Measurements from ENCODE around the gene DISC1.

DNA sequence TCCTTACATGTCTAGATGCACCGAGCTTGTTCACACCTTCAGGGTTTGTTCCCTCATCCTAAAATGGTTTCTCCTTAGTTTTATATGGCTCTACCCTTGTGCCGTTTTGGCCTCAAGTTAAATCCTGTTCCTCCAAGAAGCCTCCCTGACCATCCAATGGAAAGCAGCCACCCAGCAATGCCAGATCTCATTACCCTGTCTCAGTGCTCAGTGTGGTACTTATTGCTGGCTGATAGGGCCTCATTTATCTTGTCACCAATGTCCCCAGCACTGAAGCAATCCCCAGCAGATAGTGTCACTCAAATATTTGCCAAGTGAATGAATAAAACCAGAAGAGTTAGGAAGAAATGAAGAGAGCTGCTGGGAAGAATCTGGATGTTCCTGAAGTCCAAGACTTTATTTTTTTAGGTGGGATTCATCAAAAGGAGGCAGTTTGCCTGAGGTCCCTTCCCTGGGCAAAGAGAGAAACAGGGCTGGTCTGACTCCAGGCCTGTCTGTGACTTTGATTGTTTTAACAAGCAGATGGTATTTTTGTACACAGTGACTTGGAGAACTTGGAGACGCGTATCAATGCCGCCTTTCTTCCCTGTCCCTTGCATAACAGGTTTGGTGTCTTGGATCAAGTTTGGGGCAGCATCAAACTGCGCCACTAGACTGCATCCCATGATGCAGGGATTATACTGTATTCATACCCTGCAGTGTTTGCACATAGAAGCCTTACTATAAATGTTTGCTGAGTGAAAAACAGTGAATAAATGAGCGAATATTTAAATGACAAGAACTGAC is 221.2 kb downstream of the DISC1 start:
- TF ChIP-seq, protein P1, sequence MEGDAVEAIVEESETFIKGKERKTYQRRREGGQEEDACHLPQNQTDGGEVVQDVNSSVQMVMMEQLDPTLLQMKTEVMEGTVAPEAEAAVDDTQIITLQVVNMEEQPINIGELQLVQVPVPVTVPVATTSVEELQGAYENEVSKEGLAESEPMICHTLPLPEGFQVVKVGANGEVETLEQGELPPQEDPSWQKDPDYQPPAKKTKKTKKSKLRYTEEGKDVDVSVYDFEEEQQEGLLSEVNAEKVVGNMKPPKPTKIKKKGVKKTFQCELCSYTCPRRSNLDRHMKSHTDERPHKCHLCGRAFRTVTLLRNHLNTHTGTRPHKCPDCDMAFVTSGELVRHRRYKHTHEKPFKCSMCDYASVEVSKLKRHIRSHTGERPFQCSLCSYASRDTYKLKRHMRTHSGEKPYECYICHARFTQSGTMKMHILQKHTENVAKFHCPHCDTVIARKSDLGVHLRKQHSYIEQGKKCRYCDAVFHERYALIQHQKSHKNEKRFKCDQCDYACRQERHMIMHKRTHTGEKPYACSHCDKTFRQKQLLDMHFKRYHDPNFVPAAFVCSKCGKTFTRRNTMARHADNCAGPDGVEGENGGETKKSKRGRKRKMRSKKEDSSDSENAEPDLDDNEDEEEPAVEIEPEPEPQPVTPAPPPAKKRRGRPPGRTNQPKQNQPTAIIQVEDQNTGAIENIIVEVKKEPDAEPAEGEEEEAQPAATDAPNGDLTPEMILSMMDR (conservative IDR thresholded peaks at IDR 0.05 in 1 of 2, IDR thresholded peaks at IDR 0.05 in 1 of 2; ENCODE audit: low read depth in 1 of 2, low read length in 2 of 2): no peak
- TF ChIP-seq EZH2 (IDR thresholded peaks at IDR 0.05; ENCODE audit: low read length, missing control alignments): no peak

All from fibroblast of lung (primary cell).